HCT116 (cell line): Measurements from ENCODE around the gene MYO16. TPM values are rescaled to one million over a fixed set of nuclear protein-coding genes. Genes with fewer than 3 reads are reported as not detected.

Experiments used
- ATAC-seq: fragments of 200-7000 bp; cut with Tn5 transposase; 2 replicates; pipeline ENCODE4 v1.9.1; 2020; ENCODE audit warnings: mild to moderate bottlenecking, moderate library complexity
- BruUV-seq: library from RNA; stranded (reverse); fragments of 400-500 nt; replicated peaks from 2 replicates; lab custom pipeline; 2021; lab: Mats Ljungman, UMichigan
- CTCF ChIA-PET: fragments of 300-600 bp; sonication (Branson Sonifier 250); formaldehyde crosslinking; loops from one replicate; lab custom pipeline; 2021; ENCODE audit warnings: antibody characterized with exemption; lab: Charles Lee
- POLR2A ChIA-PET: fragments of 300-600, 350-600 bp; sonication (Branson Sonifier 250); formaldehyde crosslinking; loops from one replicate; lab custom pipeline; 2021; ENCODE audit warnings: antibody characterized with exemption; lab: Charles Lee
- RAD21 ChIA-PET, 2 experiments: fragments of 300-600 bp; sonication (Branson Sonifier 250); formaldehyde crosslinking; loops; one replicate each; lab custom pipeline; 2023; ENCODE audit warnings: low total read pairs in 2 of 2; ENCODE audit not compliant: uncharacterized antibody in 2 of 2, unreplicated experiment in 2 of 2, low non-redundant PET in 1 of 2; lab: Charles Lee
- DNase-seq: peaks from one replicate; pipeline ENCODE4 v3.0.0-alpha.2; 2010; ENCODE audit warnings: low read depth, low spot score
- H2AFZ ChIP-seq: fragments of 200-600 bp; shearing (Covaris generic), sonication (generic); 2 replicates; pipeline ENCODE4 v1.6.1; 2017; ENCODE audit warnings: low read depth, mixed run types, mixed read lengths, antibody characterized with exemption, low read length; ENCODE audit not compliant: poor library complexity, severe bottlenecking
- H3K27ac ChIP-seq: 2 replicates; pipeline ENCODE4 v1.5.1; 2012; ENCODE audit warnings: low read depth, low read length
- H3K27me3 ChIP-seq: fragments of 200-600 bp; sonication (generic); 2 replicates; pipeline ENCODE4 v1.6.1; 2016; ENCODE audit warnings: mixed run types, low read length, mixed read lengths; ENCODE audit not compliant: insufficient read depth
- H3K36me3 ChIP-seq, 2 experiments: fragments of 200-500 bp in 1 of 2; fragments of 200-600 bp in 1 of 2; sonication (Bioruptor generic) in 1 of 2; sonication (generic) in 1 of 2; 2 replicates each; pipeline versions ENCODE4 v1.5.1 to v1.6.1; 2014 to 2016; ENCODE audit warnings: low read length in 2 of 2, inconsistent platforms in 1 of 2, mixed read lengths in 1 of 2, mixed run types in 1 of 2; ENCODE audit not compliant: insufficient read depth in 2 of 2, control insufficient read depth in 1 of 2
- H3K4me1 ChIP-seq, 2 experiments: fragments of 200-600 bp in 1 of 2; sonication (generic) in 1 of 2; 2 replicates each; pipeline versions ENCODE4 v1.5.1 to v1.6.1; 2012 to 2017; ENCODE audit warnings: low read length in 2 of 2, inconsistent platforms in 1 of 2, mild to moderate bottlenecking in 1 of 2, mixed read lengths in 1 of 2, mixed run types in 1 of 2, moderate library complexity in 1 of 2; ENCODE audit not compliant: insufficient read depth in 2 of 2, control insufficient read depth in 1 of 2
- H3K4me2 ChIP-seq: fragments of 200-600 bp; sonication (generic); 2 replicates; pipeline ENCODE4 v1.6.1; 2017; ENCODE audit warnings: mixed run types, low read length, mixed read lengths
- H3K4me3 ChIP-seq, 2 experiments: fragments of 200-600 bp in 1 of 2; sonication (generic) in 1 of 2; replicated peaks in 1 of 2; 2 replicates each; pipeline ENCODE4 v1.5.1; 2011 to 2016; ENCODE audit warnings: low read length in 2 of 2, control low read depth in 1 of 2, low read depth in 1 of 2, mild to moderate bottlenecking in 1 of 2, mixed read lengths in 1 of 2, mixed run types in 1 of 2
- H3K79me2 ChIP-seq: fragments of 200-600 bp; sonication (generic); 2 replicates; pipeline ENCODE4 v1.6.1; 2017; ENCODE audit warnings: mild to moderate bottlenecking, mixed run types, low read length, moderate library complexity, mixed read lengths; ENCODE audit not compliant: insufficient read depth
- H3K9ac ChIP-seq: fragments of 200-600 bp; sonication (generic); 2 replicates; pipeline ENCODE4 v1.6.1; 2016; ENCODE audit warnings: low read length, mixed read lengths
- H3K9me2 ChIP-seq: fragments of 200-600 bp; sonication (generic), shearing (Covaris generic); 2 replicates; pipeline ENCODE4 v1.6.1; 2017; ENCODE audit warnings: mixed run types, mild to moderate bottlenecking, moderate library complexity; ENCODE audit not compliant: insufficient read depth
- H3K9me3 ChIP-seq, 2 experiments: fragments of 200-500 bp in 1 of 2; fragments of 200-600 bp in 1 of 2; sonication (Bioruptor generic) in 1 of 2; sonication (generic) in 1 of 2; 2 replicates each; pipeline ENCODE4 v1.6.1; 2014 to 2017; ENCODE audit warnings: low read length in 2 of 2, mixed read lengths in 2 of 2, inconsistent platforms in 1 of 2, low read depth in 1 of 2, mild to moderate bottlenecking in 1 of 2, mixed run types in 1 of 2, moderate library complexity in 1 of 2; ENCODE audit not compliant: control insufficient read depth in 1 of 2, insufficient read depth in 1 of 2
- H4K20me1 ChIP-seq: fragments of 200-600 bp; sonication (generic), shearing (Covaris generic); 2 replicates; pipeline ENCODE4 v1.6.1; 2017; ENCODE audit warnings: mixed run types, mild to moderate bottlenecking, moderate library complexity; ENCODE audit not compliant: insufficient read depth
- ATF3 ChIP-seq: IDR thresholded peaks from 2 replicates; pipeline ENCODE4 v1.6.1; 2012
- SIN3A ChIP-seq: IDR thresholded peaks from 2 replicates; pipeline ENCODE4 v1.6.1; 2012; ENCODE audit warnings: low read depth
- ZNF274 ChIP-seq: fragments of 200-500 bp; sonication (Bioruptor generic); IDR thresholded peaks from 2 replicates; pipeline ENCODE4 v1.6.1; 2014; ENCODE audit warnings: mild to moderate bottlenecking, low read depth, low read length, inconsistent platforms
- intact Hi-C: fragments of 100-400 bp; cut with micrococcal nuclease; formaldehyde crosslinking; loops from 2 replicates; pipeline ENCODE4 v1.10.0; 2022
- total RNA-seq: library from RNA; stranded (reverse); gene quantifications from one replicate; pipeline ENCODE4 v1.2.1, GENCODE V29; 2021; ENCODE audit not compliant: unreplicated experiment

The MYO16 gene
- total RNA-seq, 1 experiment from 2014 or later = 0.07 TPM

DNA sequence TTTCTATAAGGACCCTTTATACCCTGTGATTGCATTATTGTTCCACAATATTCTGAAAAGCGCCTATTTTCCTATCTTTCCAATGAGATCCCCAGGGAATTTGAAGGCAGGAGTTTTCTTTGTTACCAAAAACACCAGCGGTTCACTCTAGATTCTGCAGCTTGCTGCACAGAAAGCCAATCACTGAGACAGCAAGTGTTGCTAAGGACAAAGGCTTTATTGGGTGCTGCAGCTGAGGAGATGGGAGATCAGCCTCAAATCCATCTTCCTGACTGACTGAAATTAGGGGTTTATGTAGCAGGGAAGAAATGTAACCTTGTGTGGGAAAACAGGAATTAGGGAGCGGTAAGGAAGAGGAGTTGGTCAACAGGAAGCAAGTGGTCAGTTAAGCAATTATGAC is 42.6 kb upstream of the MYO16 start:
- no peaks in the 10 kb centered on the region for H3K9me2 ChIP-seq
- ATAC-seq = no peak
- no peaks in the 10 kb centered on the region for H3K36me3 ChIP-seq
- no peak overlapping the region for H3K9ac ChIP-seq
- no peak for TF ChIP-seq ATF3
- H3K4me2 ChIP-seq = no peak overlapping the region
- intact Hi-C loops = no loop called here
- no TSS peak for BruUV-seq
- no peak overlapping the region for H3K27ac ChIP-seq
- no peak overlapping the region for H3K4me3 ChIP-seq
- H3K79me2 ChIP-seq = no peaks in the 10 kb centered on the region
- DNase-seq = no peak
- H3K9me3 ChIP-seq = no peaks in the 10 kb centered on the region
- no peaks in the 10 kb centered on the region for H4K20me1 ChIP-seq
- CTCF ChIA-PET = no interaction called here
- H3K27me3 ChIP-seq = no peaks in the 10 kb centered on the region
- RAD21 ChIA-PET = no interaction called here
- H2AFZ ChIP-seq = no peak overlapping the region
- POLR2A ChIA-PET = no interaction called here
- H3K4me1 ChIP-seq = no peaks in the 10 kb centered on the region

- Histone ChIP-seq H3K4me1 (no peaks in the 10 kb centered on the region), H3K27me3 (no peaks in the 10 kb centered on the region), H2AFZ (no peak overlapping the region), H3K9ac (no peak overlapping the region), H3K9me3 (no peaks in the 10 kb centered on the region), H3K27ac (no peak overlapping the region), H3K79me2 (no peaks in the 10 kb centered on the region), H3K4me2 (no peak overlapping the region), H4K20me1 (no peaks in the 10 kb centered on the region), H3K9me2 (no peaks in the 10 kb centered on the region), H3K4me3 (no peak overlapping the region), H3K36me3 (no peaks in the 10 kb centered on the region)
- ChIA-PET RAD21 (no interaction called here), CTCF (no interaction called here), POLR2A (no interaction called here)
- intact Hi-C loops = no loop called here
- no TSS peak for BruUV-seq
- ATAC-seq (no peak), DNase-seq (no peak)
- TF ChIP-seq SIN3A (no peak), ATF3 (no peak), ZNF274 (no peak)
Observed at GRCh38 chr13:108588516-108588915, 40.9 kb upstream of the MYO16 start.
